ENCODE results near the gene SIAE.

The SIAE gene

GRCh38 chr11:124662106-124662505 is 11.4 kb downstream of the SIAE start:
- no peak for DNase-seq

- no peak for DNase-seq
These were observed 12.0 kb downstream of the SIAE start for GRCh38 chr11:124661553-124661952.

- no peak for DNase-seq
These were observed 14.6 kb downstream of the SIAE start for GRCh38 chr11:124658986-124659385.

GRCh38 chr11:124658501-124658900 is 15.0 kb downstream of the SIAE start:
- no peak for DNase-seq

GRCh38 chr11:124657904-124658303 is 15.6 kb downstream of the SIAE start:
- DNase-seq = no peak

- DNase-seq = no peak
These were observed 16.5 kb downstream of the SIAE start for GRCh38 chr11:124656774-124657630.

- no peak for DNase-seq
These were observed 24.9 kb downstream of the SIAE start for GRCh38 chr11:124648610-124649009.

GRCh38 chr11:124646148-124646547 is 27.4 kb downstream of the SIAE start:
- DNase-seq = no peak

GRCh38 chr11:124644426-124645280 is 28.9 kb downstream of the SIAE start:
- DNase-seq = peak; percentile 74

- DNase-seq = no peak
These were observed 29.7 kb downstream of the SIAE start for GRCh38 chr11:124643605-124644425.

- no peak for DNase-seq
These were observed 30.4 kb downstream of the SIAE start for GRCh38 chr11:124643042-124643604.

GRCh38 chr11:124642628-124643027 is 30.9 kb downstream of the SIAE start:
- DNase-seq = no peak

GRCh38 chr11:124640666-124641065 is 32.9 kb downstream of the SIAE start:
- no peak for DNase-seq

GRCh38 chr11:124639186-124639585 is 34.4 kb downstream of the SIAE start:
- no peak for DNase-seq

GRCh38 chr11:124638500-124638899 is 35.0 kb downstream of the SIAE start:
- no peak for DNase-seq

- no peak for DNase-seq
These were observed 37.6 kb downstream of the SIAE start for GRCh38 chr11:124635932-124636331.

GRCh38 chr11:124633355-124633754 is 40.2 kb downstream of the SIAE start:
- no peak for DNase-seq

GRCh38 chr11:124629961-124630360 is 43.6 kb downstream of the SIAE start:
- no peak for DNase-seq

GRCh38 chr11:124627546-124627945 is 46.0 kb downstream of the SIAE start:
- no peak for DNase-seq

- no peak for DNase-seq
These were observed 47.9 kb downstream of the SIAE start for GRCh38 chr11:124625504-124626168.

- no peak for DNase-seq
These were observed 49.5 kb downstream of the SIAE start for GRCh38 chr11:124623861-124624525.

All from activated effector memory CD4-positive, alpha-beta T cell treated with anti-CD3 and anti-CD28 coated beads, Interleukin-2, amount 50 U/mL, for 16 hours (primary cell).